Measurements from ENCODE around the gene EIF4H. TPM values are rescaled to one million over a fixed set of nuclear protein-coding genes. Genes with fewer than 3 reads are reported as not detected.
"Not testable (repeated sequence)": the region's sequence is repeated elsewhere in the genome, so short reads cannot be mapped to it uniquely, and the experiment has no call there.

EIF4H gene
- total RNA-seq, 4 donors from 2014 or later, result 291 to 344 (median 322) TPM

DNA sequence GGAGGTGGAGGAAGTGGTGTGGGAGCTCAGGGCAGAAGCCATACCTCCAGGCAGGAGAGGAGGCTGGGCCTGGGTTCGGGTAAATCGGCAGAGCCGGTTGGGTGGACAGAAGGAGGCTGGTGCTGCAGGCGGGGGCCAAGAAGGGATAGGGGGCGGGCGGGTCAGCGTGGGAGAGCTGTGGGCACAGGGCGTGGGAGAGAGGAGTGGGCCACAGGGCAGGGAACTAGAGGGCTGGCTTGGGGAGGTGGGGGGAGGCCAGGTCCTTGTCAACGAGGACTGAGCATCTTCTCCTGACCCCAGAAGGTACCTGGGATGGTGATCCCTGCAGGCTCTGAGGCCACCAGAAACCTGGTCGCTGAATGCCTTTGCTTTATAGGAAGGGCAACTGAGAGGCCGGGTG is 47.6 kb downstream of the EIF4H start:
- no peaks in the 10 kb centered on the region for H3K27me3 ChIP-seq

DNA sequence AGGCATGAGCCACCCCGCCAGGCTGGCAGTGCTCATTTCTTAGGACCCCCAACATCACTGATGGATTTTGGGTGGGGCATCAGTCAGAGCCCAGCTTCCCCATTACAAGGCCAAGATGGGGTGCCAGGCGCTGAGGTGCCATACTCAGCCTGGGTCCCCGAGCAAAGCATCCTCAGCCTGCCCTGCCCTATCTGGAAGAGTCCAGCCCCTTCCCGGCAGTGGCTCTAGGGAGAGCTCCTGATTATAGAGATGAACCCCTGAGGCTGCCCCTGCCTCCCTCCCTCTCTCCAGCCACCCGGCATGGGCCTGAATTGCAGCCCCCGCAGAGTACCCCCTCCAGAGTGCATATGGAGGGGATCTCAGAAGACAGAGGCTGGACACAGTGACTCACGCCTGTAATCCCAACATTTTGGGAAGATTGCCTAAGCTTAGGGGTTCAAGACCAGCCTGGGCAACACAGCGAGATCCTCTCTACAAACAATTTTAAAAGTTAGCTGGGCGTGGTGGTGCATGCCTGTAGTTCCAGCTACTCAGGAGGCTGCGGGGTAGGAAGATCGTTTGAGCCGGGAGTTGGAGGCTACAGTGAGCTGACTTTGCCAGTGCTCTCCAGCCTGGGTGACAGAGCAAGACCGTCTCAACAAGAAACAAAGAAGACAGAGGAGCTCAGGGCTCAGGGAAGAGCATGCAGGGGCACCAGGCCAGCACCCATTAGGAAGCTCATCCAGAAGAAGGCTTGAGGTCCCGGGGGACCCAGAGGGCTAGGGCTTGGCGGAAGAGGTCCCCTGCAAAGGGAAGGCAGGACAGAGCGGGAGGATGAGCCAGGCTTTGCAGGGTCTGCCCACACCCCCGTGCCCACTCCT is 48.9 kb downstream of the EIF4H start:
- H3K36me3 ChIP-seq, result peaks cover 0 to 18% of the 10 kb centered on the region in 2 donors
- no peak overlapping the region for H3K4me3 ChIP-seq
- no peak overlapping the region for H3K27ac ChIP-seq
- WGBS, 2 donors (ENCODE audit: low coverage in 1 of 2), result 81 to 100% methylated on average over 1 to 10 of the region's 17 CpGs
- no peak for ATAC-seq
- TF ChIP-seq EP300 (IDR thresholded peaks at IDR 0.05) (no peak), POLR2A (IDR thresholded peaks at IDR 0.05) (no peak), POLR2AphosphoS5 (IDR thresholded peaks at IDR 0.05) (no peak)
- TF ChIP-seq, protein P1, sequence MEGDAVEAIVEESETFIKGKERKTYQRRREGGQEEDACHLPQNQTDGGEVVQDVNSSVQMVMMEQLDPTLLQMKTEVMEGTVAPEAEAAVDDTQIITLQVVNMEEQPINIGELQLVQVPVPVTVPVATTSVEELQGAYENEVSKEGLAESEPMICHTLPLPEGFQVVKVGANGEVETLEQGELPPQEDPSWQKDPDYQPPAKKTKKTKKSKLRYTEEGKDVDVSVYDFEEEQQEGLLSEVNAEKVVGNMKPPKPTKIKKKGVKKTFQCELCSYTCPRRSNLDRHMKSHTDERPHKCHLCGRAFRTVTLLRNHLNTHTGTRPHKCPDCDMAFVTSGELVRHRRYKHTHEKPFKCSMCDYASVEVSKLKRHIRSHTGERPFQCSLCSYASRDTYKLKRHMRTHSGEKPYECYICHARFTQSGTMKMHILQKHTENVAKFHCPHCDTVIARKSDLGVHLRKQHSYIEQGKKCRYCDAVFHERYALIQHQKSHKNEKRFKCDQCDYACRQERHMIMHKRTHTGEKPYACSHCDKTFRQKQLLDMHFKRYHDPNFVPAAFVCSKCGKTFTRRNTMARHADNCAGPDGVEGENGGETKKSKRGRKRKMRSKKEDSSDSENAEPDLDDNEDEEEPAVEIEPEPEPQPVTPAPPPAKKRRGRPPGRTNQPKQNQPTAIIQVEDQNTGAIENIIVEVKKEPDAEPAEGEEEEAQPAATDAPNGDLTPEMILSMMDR (IDR thresholded peaks at IDR 0.05), result no peak
- no peaks in the 10 kb centered on the region for H3K4me1 ChIP-seq
- H3K9me3 ChIP-seq, result no peaks in the 10 kb centered on the region
- no peaks in the 10 kb centered on the region for H3K27me3 ChIP-seq

More for the DNA sequence above, 47.6 kb downstream of the EIF4H start:
- Histone ChIP-seq H3K4me1 (no peaks in the 10 kb centered on the region), H3K27ac (no peak overlapping the region), H3K4me3 (no peak overlapping the region), H3K36me3 (peaks cover 0 to 18% of the 10 kb centered on the region in 2 donors), H3K9me3 (no peaks in the 10 kb centered on the region)
- TF ChIP-seq POLR2AphosphoS5 (IDR thresholded peaks at IDR 0.05), result no peak
- no peak for TF ChIP-seq POLR2A (IDR thresholded peaks at IDR 0.05)
- TF ChIP-seq EP300 (IDR thresholded peaks at IDR 0.05), result no peak
- TF ChIP-seq, protein P1 (IDR thresholded peaks at IDR 0.05), result no peak
- ATAC-seq, result no peak
- 65 to 100% methylated on average over 2 of the region's 11 CpGs for WGBS, 2 donors (ENCODE audit: low coverage in 1 of 2)

DNA sequence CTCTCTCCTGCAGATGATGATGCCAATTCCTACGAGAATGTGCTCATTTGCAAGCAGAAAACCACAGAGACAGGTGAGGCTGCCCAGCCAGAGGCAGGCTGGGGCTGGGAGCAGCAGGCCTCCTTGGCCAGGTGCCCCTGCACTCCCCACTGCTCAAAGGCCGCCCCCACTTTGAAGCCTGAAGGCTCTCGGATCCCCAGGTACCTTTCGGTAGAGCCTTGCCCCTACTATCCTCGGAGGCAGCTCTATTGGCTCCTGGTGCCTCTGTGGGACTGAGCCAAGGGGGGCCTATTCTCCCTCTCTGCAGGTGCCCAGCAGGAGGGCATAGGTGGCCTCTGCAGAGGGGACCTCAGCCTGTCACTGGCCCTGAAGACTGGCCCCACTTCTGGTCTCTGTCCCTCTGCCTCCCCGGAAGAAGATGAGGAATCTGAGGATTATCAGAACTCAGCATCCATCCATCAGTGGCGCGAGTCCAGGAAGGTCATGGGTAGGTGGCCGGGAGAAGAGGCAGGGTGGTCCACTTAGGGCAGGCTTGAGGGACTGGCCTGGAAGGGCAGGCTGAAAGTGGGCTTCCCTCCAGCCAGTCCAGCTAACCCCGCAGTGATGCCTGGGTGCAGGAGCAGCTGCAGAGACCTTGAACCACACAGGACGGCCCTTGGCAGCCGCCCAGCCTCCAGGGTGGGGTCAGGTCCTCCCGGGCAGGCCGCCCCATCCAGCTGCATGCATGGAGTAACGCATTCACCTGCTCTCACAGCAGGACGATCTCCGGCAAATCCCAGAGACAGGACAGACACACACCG is 49.8 kb downstream of the EIF4H start:
- TF ChIP-seq POLR2A (IDR thresholded peaks at IDR 0.05) (no peak), EP300 (IDR thresholded peaks at IDR 0.05) (no peak), POLR2AphosphoS5 (IDR thresholded peaks at IDR 0.05) (no peak)
- TF ChIP-seq, protein P1 (IDR thresholded peaks at IDR 0.05), result no peak
- 50 to 86% methylated on average over 1 to 2 of the region's 18 CpGs for WGBS, 2 donors (ENCODE audit: low coverage in 1 of 2)
- Histone ChIP-seq H3K27ac (no peak overlapping the region), H3K27me3 (no peaks in the 10 kb centered on the region), H3K4me3 (no peak overlapping the region), H3K9me3 (no peaks in the 10 kb centered on the region), H3K4me1 (no peaks in the 10 kb centered on the region), H3K36me3 (peaks cover 0 to 23% of the 10 kb centered on the region in 2 donors)
- no peak for ATAC-seq

DNA sequence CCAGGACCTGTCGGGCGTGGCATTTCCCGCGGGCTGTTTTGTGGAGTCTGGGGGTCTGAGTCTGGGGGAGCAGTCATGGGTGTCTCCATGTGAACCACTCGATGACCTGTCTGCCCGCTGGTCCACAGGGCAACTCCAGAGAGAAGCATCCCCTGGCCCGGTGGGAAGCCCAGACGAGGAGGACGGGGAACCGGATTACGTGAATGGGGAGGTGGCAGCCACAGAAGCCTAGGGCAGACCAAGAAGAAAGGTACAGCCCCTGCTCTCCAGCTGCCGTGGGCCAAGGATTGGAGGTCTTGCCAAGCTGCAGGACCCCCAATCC is 50.3 kb downstream of the EIF4H start:
- Histone ChIP-seq H3K36me3 (peaks cover 0 to 27% of the 10 kb centered on the region in 2 donors), H3K9me3 (no peaks in the 10 kb centered on the region), H3K27me3 (no peaks in the 10 kb centered on the region), H3K4me3 (no peak overlapping the region), H3K27ac (no peak overlapping the region), H3K4me1 (no peaks in the 10 kb centered on the region)
- WGBS, 2 donors (ENCODE audit: low coverage in 1 of 2), result 90% methylated on average over 6 of the region's 12 CpGs; no CpG with 5 or more reads in 1 of the 2 donors
- ATAC-seq, result no peak
- TF ChIP-seq EP300 (IDR thresholded peaks at IDR 0.05) (no peak), POLR2AphosphoS5 (IDR thresholded peaks at IDR 0.05) (no peak), POLR2A (IDR thresholded peaks at IDR 0.05) (no peak)
- TF ChIP-seq, protein P1 (IDR thresholded peaks at IDR 0.05), result no peak

DNA sequence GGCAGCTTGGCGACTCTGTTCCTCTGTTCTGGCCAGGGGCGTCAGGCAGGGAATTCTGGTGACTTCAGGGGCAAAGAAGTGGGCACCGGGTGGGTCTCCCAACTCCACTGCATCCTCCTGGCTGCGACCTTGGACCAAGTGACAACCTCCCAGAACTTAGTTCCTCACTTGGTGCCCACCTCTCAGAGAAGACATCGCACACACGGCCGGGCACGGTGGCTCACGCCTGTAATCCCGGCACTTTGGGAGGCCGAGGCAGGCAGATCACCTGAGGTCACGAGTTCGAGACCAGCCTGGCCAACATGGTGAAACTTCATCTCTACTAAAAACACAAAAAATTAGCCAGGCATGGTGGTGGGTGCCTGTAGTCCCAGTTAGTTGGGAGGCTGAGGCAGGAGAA is 50.8 kb downstream of the EIF4H start:
- not testable (repeated sequence) for ATAC-seq, H3K9me3 ChIP-seq, H3K27ac ChIP-seq, H3K27me3 ChIP-seq, H3K4me1 ChIP-seq, H3K4me3 ChIP-seq
- peaks cover 0 to 31% of the 10 kb centered on the region in 2 donors for H3K36me3 ChIP-seq
- 80% methylated on average over 1 of the region's 13 CpGs; no CpG with 5 or more reads in 1 of the 2 donors for WGBS, 2 donors (ENCODE audit: low coverage in 1 of 2)
